ENCODE data around the gene SLC4A5. TPM values are rescaled to one million over a fixed set of nuclear protein-coding genes. Genes with fewer than 3 reads are reported as not detected.

The SLC4A5 gene
- total RNA-seq, 1 donor from 2014 or later: 4.2 TPM

GRCh38 chr2:74334931-74335333 lies 8.3 kb downstream of the SLC4A5 start:
- TF ChIP-seq CTCF (IDR thresholded peaks at IDR 0.05; ENCODE audit: unreplicated experiment): peak; percentile 80
- peak; percentile 86 for DNase-seq (ENCODE audit: low spot score)

GRCh38 chr2:74333896-74334586 lies 9.2 kb downstream of the SLC4A5 start:
- no peaks in the 10 kb centered on the region for H3K9me3 Mint-ChIP-seq (ENCODE audit: unreplicated experiment)
- H3K27ac Mint-ChIP-seq (ENCODE audit: unreplicated experiment): no peak overlapping the region
- peaks cover 2% of the 10 kb centered on the region for H3K4me1 Mint-ChIP-seq (ENCODE audit: unreplicated experiment)
- no peak overlapping the region for H3K4me3 Mint-ChIP-seq (ENCODE audit: unreplicated experiment)
- H3K27me3 Mint-ChIP-seq (ENCODE audit: unreplicated experiment): no peaks in the 10 kb centered on the region
- no peak for TF ChIP-seq CTCF (IDR thresholded peaks at IDR 0.05; ENCODE audit: unreplicated experiment)
- DNase-seq (ENCODE audit: low spot score): no peak
- no peaks in the 10 kb centered on the region for H3K36me3 Mint-ChIP-seq (ENCODE audit: low read depth, unreplicated experiment)

More at GRCh38 chr2:74334931-74335333, 8.3 kb downstream of the SLC4A5 start:
- no peaks in the 10 kb centered on the region for H3K27me3 Mint-ChIP-seq (ENCODE audit: unreplicated experiment)
- no peak overlapping the region for H3K27ac Mint-ChIP-seq (ENCODE audit: unreplicated experiment)
- H3K36me3 Mint-ChIP-seq (ENCODE audit: low read depth, unreplicated experiment): no peaks in the 10 kb centered on the region
- no peak overlapping the region for H3K4me3 Mint-ChIP-seq (ENCODE audit: unreplicated experiment)
- no peaks in the 10 kb centered on the region for H3K9me3 Mint-ChIP-seq (ENCODE audit: unreplicated experiment)
- H3K4me1 Mint-ChIP-seq (ENCODE audit: unreplicated experiment): peaks cover 2% of the 10 kb centered on the region

- Mint-ChIP-seq H3K27me3 (ENCODE audit: unreplicated experiment) (no peaks in the 10 kb centered on the region), H3K9me3 (ENCODE audit: unreplicated experiment) (no peaks in the 10 kb centered on the region), H3K4me3 (ENCODE audit: unreplicated experiment) (no peak overlapping the region), H3K36me3 (ENCODE audit: low read depth, unreplicated experiment) (no peaks in the 10 kb centered on the region), H3K27ac (ENCODE audit: unreplicated experiment) (no peak overlapping the region), H3K4me1 (ENCODE audit: unreplicated experiment) (peaks cover 2% of the 10 kb centered on the region)
- peak; percentile 22 for TF ChIP-seq CTCF (IDR thresholded peaks at IDR 0.05; ENCODE audit: unreplicated experiment)
- DNase-seq (ENCODE audit: low spot score): peak; percentile 45
Observed at GRCh38 chr2:74333175-74333574, 10.0 kb downstream of the SLC4A5 start.

- Mint-ChIP-seq H3K27ac (ENCODE audit: unreplicated experiment) (no peak overlapping the region), H3K4me1 (ENCODE audit: unreplicated experiment) (peaks cover 2% of the 10 kb centered on the region), H3K27me3 (ENCODE audit: unreplicated experiment) (no peaks in the 10 kb centered on the region), H3K9me3 (ENCODE audit: unreplicated experiment) (no peaks in the 10 kb centered on the region), H3K36me3 (ENCODE audit: low read depth, unreplicated experiment) (no peaks in the 10 kb centered on the region), H3K4me3 (ENCODE audit: unreplicated experiment) (no peak overlapping the region)
- no peak for TF ChIP-seq CTCF (IDR thresholded peaks at IDR 0.05; ENCODE audit: unreplicated experiment)
- DNase-seq (ENCODE audit: low spot score): no peak
Observed at GRCh38 chr2:74332550-74333174, 10.6 kb downstream of the SLC4A5 start.

GRCh38 chr2:74328573-74328972 lies 14.6 kb downstream of the SLC4A5 start:
- Mint-ChIP-seq H3K4me3 (ENCODE audit: unreplicated experiment) (no peak overlapping the region), H3K36me3 (ENCODE audit: low read depth, unreplicated experiment) (no peaks in the 10 kb centered on the region), H3K9me3 (ENCODE audit: unreplicated experiment) (no peaks in the 10 kb centered on the region), H3K27ac (ENCODE audit: unreplicated experiment) (no peak overlapping the region), H3K4me1 (ENCODE audit: unreplicated experiment) (peaks cover 3% of the 10 kb centered on the region), H3K27me3 (ENCODE audit: unreplicated experiment) (no peaks in the 10 kb centered on the region)
- no peak for TF ChIP-seq CTCF (IDR thresholded peaks at IDR 0.05; ENCODE audit: unreplicated experiment)
- DNase-seq (ENCODE audit: low spot score): no peak
